ENCODE results near the gene CELF4.

The CELF4 gene

DNA sequence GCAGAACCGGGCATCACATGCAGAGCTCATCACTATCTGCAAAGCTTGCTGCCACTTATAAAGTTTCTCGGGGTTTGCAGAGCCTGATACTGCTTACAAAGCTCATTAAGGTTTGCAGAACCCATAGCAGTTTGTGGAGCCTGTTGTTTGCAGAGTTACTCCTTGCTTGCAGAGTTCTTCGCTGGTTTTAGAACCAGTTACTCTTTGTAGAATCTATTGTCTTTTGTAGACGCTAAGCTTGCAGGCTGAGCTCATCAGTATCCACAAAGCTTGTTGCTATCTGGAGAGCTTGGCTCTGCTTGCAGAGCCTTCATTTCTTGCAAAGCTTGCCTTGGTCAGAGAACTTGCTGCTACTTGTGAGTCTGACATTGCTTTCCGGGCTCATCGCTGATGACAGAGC, 106.9 kb downstream of the CELF4 start:
- DNase-seq = no peak

DNA sequence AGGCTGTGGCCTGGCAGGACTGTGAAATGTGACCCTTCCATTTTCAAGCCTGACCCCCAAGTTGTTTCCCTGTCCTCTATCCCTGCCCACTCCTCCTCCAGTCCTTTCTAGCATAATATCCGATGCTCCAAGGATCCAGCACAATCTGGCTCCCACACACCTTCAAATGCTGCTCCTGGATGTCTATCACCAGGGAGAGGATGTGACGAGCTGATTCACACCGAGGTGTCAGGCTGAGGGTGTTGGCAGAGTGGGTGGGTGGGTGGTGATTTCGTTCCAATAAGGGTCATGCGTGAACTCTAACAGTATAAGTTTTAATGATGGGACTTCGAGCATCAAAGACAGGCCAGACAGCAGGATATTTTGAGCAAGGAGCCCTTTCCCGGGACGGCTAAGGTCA, 107.8 kb downstream of the CELF4 start:
- DNase-seq = no peak

DNA sequence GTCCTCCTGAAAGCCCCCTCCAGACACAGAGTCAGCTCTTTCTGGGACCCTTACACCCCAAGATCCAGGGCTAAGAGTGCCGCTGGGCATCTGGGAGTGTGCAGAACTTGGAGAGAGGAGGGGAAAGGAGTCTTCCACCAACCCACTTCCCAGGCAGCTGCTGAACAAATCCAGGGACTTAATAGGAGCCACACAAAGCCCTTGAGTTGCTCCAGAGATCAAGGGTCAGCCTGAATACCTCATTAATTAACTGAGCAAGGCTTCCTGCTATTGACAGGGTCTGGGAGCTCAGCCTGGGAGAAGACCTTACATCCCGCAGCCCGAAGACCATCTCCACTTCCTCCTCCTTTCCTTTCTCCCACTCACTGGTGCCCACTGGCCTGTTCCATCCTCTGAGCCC, 108.3 kb downstream of the CELF4 start:
- DNase-seq = no peak

DNA sequence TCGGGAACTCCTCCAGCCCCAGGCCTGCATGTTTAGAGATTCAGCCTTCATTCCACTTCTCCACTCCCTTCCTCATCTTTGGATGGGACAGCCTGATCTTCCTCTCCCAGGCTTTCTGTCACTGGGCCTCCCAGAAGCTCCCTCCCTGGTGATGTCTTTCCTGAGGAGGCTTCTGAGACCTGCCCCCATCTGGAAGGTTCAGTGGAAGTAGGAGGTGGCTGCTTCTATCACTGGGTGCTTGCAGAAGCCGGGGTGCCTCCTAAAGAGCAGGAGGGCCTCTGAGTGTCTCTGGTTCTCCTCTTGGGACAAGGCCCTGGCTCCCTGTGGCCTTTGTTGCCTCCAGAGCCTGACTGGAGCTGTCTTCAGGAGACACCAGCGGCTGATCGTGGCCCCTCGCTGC, 108.7 kb downstream of the CELF4 start:
- DNase-seq = no peak

DNA sequence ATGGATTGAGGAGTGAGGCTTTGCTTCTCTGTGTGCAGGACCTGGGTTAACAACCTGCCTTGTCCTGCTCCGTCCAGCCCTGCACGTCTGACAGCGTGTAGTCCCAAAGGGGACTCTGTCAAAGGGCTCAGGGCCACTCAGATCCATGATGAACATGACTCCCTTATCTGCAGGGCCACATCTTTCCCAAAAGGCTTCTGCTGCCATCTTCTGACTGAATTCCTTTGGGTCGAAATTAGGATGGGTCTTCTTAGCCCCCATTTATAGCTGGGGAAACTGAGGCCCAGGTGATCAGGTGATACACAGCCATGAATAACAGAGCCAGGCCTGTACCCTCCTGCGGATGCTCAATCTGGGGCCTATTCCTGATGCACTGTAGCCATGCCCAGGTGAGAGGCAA, 109.2 kb downstream of the CELF4 start:
- no peak for DNase-seq

DNA sequence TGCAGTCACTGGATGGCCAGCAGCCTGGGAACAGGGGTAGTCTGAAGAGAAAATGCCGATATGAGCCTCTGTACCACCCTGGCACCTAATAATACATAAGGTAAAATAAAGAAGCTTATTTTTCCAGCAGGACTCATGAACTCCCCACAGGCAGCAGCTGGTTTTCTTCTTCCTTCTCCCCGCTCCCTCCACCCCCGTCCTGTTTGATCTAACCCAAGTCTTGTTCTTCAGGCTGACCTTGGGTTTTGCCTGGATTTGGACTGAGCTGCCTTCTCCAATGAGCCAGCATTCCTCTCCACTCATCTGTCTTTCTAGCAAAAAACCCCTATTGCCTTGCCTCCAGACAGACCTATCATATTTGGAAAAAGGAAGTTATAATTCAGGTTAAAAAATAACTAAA, 111.8 kb downstream of the CELF4 start:
- DNase-seq = no peak

DNA sequence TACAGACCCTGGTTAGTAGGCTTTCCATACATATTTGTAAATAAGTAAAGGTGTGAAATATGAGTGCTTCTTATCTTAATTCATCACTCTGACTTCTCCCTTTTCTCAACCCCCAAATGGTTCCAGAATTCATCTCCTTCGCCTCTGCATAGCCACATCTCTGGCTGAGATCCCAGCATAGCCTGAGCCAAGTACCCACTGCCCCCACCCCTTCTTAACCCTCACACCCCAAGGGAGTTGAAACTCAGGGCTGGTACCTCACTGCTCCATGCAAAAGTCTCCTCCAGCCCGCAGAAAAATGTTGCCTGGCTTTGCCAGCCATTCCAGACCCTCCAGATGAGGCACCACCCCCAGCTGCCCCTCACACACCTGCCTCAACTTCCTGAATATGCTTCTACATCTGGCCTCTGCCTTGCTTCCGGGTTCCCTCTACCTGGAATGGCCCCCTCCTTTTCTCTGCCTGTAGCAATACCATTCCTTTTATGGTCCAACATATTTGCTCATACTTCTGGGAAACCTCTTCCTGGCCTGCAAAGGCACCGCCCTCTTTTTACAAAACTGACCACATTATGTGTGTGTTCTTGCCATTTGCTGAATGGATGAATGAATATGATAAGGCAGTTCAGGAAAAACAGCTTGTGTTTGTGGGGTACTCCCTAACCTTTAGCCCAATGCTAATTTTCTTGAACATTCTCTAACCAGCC, 112.8 kb downstream of the CELF4 start:
- DNase-seq = peak; percentile 25

DNA sequence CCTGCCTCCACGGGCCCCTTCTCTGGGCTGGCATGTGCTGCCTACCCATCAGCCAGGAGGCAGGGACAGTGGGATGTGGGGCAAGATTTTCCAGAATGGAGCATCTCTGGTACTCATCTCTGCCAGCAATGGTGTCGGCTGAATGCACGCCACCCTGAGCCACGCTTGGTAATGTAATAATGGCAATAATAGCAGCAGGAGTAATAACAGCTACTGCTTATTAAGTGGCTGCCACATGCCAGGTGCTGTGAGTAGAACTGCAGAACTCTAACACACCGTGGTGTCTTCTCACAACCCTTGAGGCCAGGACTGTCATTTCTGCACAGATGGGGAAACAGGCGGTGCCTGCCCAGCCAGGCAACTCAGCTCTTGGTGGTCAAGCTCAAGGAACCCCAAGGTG, 113.6 kb downstream of the CELF4 start:
- DNase-seq = no peak

DNA sequence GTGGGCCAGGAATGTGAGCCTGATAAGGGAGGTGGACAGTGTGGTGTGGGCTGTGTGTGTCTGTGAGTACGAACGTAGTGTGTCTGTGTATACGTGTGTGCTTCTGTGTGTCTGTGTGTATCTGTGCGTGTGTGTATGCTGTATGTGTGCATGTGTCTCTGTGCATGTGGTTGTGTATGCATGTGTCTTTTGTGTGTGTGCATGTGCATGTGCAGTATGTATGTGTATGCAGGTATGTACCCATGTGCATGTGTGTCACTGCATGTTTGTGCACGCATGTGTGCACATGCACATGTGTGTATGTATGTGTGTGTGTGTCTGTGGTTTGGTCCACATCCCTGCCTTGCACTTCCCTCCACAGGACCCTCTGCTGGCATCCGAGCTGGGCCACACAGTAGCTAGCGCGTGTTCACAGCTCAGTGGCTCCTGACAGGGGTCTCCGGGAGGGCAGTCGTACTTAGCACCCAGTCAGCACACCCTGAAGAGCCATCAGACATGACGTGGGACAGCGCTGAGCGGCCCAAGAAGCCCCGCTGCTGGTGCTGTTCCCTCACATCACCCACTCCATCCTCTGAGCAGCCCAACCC, 114.3 kb downstream of the CELF4 start:
- no peak for DNase-seq

DNA sequence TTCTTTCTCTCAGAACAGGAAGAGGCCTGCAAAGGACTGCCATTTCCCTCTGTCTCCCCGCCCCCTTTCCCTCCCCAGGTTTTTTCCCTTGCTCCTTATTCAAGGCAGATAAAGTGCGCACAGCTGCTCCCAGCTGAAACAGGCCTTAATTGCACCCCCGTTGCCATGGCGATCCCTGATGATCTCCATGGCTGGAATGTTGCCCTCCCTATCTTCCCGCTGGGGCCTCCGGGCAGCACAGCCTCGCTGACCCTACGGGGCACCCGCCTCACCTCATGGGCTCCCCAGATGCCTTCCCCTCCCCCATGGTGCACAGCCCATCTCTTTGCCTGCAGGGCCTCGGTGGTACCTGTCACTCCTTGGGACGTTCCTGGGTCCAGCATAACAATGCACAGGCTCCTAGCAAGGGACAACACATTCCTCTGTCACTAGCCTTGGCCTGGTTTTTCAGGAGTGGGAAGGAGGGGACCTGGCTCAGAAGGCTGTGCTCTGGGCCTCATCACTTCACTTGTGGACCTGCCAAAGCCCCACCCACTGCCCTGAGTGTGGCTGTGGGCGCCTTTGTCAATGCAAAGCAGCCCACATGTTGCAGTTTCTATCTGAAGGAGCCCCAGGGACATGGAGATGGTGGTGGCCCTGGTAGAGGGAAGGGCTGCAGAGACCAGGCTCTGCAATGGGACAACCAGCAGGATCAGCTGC, 115.0 kb downstream of the CELF4 start:
- peak; percentile 77 for DNase-seq

DNA sequence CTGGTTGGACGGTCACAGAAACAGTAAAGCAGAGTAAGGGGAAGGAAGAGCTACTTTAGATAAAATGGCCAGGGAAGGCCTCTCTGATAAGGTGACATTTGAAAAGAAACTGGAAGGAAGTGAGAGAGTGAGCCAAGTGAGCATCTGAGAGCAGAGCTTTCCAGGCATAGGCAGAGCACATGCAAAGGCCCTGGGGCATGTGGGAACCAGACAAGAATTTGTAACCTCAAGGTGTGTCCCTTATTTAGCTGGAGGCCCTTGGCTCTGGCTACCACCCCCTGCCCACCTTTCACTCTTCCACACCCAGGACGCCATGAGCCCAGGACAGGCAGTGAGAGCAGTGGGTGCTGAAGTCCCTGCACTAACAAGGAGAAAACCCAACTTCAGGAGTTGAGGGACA, 116.0 kb downstream of the CELF4 start:
- DNase-seq = no peak

DNA sequence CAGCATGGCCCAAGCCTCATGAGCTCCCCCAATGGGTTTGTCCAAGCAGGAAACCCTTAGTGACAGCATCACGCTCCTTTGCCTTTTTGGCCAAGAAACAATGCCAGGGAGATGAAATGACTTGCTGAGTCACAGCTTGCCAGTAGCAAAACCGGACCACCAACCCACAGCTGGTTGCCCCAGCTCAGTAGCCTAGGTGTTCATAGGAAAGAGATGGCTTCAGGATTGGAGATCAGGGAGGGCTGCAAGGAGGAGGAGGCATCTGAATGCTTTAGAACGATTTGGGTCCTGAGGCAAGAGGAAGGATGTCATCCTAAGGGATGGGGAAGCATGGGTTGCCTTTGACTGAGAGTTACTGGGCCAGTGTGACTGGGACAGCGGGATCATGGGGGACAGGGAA, 116.7 kb downstream of the CELF4 start:
- DNase-seq = no peak

DNA sequence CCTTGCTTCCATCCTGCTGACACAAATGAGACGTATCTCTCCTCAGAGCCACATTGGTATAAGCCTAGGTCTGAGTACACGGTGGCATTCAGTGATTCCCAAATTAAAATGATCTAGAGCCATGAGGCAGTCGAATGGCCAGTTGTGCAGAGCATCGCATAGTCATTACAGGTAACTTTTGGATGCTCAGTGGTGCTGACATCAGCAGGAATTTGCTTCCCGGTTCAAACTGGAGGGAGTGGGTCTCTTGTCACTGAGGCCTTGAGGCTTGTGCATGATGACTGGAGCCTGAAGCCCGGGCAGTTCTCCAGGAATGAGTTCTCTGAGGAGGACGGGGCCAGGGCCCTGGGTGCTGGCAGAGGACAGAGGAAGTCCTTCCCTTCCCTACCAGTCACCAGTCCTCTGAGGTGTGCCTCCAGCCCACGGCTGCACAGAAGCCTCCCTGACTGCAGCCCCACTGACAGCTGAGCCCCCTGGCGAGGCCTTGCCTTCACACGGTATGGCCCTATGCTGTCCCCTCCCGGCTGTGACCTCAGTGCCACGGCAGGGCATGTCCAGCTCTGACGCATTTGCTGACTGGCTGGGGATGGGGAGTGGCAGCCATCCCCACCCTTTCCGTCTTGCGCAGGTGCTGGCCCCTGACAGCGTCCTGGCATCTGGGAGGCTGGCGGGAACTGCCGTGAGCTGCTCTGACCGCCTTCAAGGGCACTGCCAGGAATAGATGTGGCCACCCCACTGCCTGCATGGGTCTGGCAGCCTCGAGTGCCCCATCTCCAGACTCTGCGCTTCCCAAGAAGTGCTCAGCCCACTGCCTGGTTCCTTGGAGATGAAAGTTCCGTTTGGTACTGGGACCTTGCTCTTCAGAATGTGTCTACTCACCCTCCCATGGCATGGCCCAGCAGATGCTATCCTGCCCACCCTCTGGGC, 117.4 kb downstream of the CELF4 start:
- no peak for DNase-seq

DNA sequence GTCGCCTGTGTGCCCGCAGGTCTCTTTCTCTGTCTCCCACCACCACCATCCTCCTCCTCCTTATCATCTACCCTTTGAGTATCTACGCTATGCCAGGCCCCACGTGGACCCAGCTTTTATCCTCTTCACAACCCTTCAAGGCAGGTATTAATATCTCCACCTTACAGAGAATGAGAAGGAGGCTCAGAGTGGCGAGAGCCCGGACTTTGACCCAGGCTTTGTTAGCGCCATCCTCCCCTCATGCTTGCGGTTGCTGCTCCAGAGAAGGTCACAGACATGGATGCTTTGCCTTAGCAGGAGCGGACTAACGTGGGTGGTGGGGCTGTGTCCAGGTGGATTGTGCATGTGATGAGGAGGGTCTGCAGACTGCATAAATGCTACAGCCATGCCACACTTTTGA, 119.8 kb downstream of the CELF4 start:
- no peak for DNase-seq

DNA sequence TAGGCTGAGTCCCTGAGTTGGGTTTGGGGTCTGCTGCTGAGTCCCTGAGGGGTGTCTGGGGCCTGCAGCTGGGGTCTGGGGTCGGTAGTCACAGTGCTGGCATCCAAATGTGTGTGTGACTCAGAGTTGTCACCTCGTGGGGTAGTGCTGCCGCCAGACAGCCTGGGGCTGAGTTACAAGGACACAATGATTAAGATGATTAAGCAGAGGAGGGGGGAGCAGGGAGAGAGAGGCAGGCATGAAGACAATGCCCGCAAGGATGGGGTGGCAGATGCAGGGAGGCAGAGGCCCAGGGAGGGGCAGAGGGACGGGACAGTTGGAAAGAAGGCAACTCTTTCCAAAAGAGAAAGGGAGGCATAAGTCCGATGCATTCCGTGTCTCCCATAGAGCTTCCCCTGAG, 120.2 kb downstream of the CELF4 start:
- DNase-seq = no peak

DNA sequence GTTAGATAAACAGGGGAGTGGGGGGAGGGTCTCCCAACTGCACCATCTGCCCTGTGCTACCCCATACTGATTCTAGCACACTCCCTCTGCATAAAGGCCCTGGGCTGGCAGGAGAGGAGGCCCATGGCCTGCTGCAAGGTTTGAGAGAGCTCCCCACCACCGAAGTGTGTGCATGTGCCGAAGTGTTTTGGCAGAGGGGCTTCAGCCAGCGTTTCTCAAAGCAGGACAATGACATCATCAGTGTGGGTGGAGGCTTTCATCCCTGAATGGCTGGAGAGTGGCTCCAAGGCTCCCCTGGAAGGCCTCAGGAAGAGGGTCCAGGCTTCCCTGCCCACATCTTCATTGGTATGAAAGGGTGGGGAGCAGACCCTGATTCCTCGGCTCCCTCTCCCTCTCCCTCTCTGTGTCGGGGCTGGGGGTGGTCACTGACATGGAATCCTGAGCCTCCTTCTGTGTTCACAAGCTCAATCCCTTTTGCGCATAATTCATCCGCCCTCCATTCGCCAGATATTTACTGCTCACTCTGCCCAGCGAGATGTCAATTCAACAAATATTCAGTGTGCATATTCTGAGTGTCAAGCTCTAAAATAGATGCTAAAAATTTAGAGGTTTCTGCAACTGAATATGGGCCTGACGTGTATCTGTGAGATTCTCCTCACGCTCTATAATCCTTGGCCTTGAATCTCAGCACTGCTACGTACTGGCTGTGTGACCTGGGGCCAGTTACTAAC, 122.1 kb downstream of the CELF4 start:
- DNase-seq = no peak

DNA sequence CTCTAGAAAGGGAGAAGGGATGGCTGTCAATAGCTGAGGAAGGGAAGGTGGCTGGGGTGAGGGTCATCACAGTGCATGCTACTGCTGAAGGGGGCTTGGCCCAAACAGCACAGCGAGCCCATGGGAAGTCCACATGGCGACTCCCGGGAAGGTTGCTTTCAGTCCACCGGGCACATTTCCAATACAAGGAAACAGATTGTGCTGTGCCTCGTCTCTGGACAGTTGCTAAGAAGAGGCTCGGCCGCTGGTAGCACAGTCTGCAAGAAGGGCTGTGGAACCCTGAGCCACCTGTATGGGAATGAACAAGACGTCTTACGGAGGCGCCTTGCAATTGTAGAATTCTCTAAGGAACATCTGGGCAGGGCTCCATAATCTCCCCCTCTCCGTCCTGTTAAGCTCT, 123.1 kb downstream of the CELF4 start:
- DNase-seq = no peak

DNA sequence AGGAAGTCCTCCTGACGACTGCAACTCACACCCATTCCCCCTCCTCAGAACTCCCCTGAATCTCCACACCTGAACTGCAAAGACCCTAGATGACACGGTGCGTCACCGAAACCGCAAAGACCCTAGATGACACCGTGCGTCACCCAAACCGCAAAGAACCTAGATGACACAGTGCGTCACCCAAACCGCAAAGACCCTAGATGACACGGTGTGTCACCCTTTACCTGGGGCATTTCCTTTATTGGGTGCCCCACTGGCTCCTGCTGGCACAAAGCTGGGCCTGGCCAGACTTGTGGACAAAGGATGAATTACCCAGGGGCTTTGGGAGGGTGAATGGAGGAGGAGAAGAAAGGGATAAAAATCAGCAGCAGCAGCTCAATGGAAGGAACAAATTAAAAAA, 123.8 kb downstream of the CELF4 start:
- no peak for DNase-seq

DNA sequence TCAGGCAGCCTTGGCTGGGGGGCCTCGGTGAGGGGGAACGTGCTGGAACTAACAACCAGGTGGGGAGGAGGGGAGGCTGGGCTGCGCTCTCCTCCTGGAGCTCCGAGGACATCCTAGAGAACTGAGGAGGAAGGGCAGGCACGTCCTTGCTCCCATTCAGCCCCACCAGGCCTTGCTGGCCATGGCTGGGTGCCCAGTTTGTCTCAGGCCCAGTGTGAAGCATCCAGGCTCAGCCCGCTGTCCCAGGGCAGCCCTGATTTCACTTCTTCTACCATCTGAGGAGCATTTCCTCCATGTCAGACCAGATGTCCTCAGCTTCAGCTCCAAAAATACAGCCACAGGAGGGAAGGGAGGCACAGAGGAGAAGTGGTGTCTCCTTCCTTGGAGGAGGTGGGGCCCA, 125.4 kb downstream of the CELF4 start:
- DNase-seq = no peak

DNA sequence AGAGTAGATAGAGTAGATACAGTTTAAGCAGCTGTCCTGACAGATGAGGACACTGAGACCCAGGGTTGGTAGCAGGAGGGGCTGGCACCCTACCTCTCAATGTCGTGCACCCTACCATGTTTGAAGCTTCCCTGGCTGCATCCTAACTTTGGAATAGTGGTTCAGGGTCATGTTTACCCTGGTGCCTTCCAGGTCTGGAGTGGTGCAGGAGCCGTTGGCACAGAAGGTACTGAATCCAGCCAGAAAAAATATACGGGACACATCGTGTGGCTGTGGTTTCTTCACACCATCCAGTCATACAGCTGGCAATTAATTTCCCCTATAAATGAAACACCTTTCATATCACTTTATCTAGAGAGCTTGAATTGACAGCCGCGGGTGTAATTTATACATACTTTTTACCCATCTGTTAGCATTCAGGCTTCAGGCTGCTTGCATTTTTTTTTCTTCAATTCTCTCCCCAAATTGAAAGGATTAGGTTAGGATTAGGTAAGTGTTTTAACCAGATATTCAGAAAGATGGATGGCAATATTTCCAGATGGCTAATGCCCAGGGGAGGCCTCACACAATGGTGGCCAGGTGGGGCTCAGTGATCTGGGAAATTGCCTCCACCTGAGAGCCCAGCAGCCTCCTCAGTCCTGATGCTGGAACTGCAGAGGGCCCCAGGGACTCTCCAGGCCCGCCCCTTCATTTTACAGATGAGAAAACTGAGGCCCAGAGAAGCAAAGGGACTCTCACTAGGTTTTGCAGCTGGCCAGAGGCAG, 127.0 kb downstream of the CELF4 start:
- peak; percentile 30 for DNase-seq

DNA sequence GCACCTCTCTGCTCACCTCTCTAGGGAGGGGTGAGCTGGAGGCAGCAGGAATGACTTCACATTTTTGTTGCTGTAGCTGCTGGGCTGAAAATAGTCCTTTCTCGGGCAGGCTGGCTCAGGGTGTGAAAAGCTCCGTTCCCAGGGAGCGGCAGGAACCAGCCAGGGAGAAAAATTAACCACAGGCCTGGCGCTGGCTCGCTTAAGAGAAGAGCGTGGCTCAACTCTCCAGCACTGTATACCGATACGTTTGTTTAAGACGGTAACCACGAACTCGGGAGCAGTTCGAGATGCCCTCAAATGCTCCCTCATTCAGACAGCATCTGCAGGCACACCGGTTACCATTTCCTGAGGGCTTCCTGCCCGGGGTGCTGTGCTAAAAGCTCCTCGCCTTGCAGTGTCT, 129.6 kb downstream of the CELF4 start:
- no peak for DNase-seq
